Ovary (tissue), 3 donors: ENCODE measurements around the gene UPF3A.

Experiments
- EP300 ChIP-seq: sonication (generic); formaldehyde crosslinking; IDR thresholded peaks from one replicate; pipeline ENCODE4 v1.6.1; 2017; ENCODE audit warnings: antibody characterized with exemption
- POLR2A ChIP-seq: fragments of 450-650 bp; IDR thresholded peaks from one replicate; pipeline ENCODE4 v1.6.1; 2017; ENCODE audit warnings: antibody characterized with exemption, mild to moderate bottlenecking, moderate library complexity
- TF ChIP-seq, protein P1 (sequence below), 3 donors: fragments of 450-650 bp in 2 of 3; fragments of 200-600 bp in 1 of 3; IDR thresholded peaks; one replicate each; pipeline versions ENCODE4 v1.5.1 to v1.8.0; 2016 to 2022; ENCODE audit warnings: antibody characterized with exemption in 3 of 3, mild to moderate bottlenecking in 1 of 3
- donor health status: DM: no; HTN: no; CAD: no.

DNA sequence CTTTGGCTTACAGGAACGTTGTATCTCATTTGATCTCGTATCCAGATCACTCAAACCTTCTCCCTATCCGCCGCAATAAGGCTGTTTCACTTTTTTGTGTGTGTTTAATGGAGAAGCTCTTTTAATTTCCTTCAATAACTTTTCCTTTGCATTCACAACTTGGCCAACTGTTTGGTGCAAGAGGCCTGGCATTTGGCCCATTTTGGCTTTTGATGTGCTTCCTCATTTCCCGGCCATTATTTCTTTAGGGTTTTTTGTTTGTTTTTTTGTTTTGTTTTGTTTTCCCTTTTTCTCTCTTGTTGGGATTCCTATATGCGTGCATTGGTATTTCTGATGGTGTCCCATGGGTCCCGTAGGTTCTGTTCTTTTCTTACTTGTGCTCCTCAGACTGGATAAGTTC is 6.1 kb upstream of the UPF3A start:
- TF ChIP-seq POLR2A, result no peak
- TF ChIP-seq, protein P1, sequence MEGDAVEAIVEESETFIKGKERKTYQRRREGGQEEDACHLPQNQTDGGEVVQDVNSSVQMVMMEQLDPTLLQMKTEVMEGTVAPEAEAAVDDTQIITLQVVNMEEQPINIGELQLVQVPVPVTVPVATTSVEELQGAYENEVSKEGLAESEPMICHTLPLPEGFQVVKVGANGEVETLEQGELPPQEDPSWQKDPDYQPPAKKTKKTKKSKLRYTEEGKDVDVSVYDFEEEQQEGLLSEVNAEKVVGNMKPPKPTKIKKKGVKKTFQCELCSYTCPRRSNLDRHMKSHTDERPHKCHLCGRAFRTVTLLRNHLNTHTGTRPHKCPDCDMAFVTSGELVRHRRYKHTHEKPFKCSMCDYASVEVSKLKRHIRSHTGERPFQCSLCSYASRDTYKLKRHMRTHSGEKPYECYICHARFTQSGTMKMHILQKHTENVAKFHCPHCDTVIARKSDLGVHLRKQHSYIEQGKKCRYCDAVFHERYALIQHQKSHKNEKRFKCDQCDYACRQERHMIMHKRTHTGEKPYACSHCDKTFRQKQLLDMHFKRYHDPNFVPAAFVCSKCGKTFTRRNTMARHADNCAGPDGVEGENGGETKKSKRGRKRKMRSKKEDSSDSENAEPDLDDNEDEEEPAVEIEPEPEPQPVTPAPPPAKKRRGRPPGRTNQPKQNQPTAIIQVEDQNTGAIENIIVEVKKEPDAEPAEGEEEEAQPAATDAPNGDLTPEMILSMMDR (IDR thresholded peaks at IDR 0.05), result no peak
- TF ChIP-seq EP300, result no peak
